Nucleus accumbens (tissue), 56 donors: ENCODE results near the gene EIF3K.
"Not testable (repeated sequence)": the region's sequence is repeated elsewhere in the genome, so short reads cannot be mapped to it uniquely, and the experiment has no call there.

Source experiments
- DNase-seq, 56 donors: peaks; one replicate each; lab custom pipeline; 2025; lab: John Stamatoyannopoulos, UW

Gene EIF3K

DNA sequence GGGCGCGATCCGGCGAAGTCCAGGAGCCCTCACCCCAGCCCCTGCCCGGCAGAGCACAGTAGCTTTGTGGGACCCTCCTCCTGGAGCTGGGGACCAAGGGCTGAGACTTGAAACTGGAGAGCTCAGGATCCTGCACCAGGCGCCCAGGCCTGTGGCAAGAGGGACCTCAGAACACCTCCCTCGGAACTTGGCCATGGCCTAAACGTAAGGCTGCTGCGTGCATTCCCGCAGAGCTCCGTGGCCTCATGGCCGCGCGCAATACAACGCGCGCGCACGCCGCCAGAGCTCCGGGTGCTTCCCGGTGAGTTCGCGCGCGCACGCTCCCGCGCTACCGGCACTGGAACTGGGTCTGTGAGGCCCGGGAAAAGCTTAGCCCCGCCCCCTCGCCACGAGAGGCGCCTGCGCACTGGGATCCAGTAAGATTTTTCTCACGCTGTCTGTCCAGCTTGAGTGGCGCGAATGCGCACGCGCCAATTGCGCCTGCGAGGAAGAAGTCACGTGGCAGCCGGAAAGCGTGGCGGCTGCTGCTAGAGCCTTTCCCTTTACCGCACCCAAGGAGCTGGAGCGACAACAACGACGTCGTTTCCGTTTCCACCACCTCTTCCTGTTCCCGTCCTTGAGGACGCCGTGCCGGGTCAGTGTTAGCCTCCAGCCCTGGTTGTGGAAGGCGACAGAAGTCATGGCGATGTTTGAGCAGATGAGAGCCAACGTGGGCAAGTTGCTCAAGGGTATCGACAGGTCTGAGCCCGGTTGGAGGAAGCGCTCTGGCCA, at the start of gene EIF3K:
TSS of gene EIF3K (plus strand) at position 599 of the 771 bp plus-strand sequence. CDS start at position 680, 81 bp downstream.
- DNase-seq, result peak; percentile 60 to 99 (median 98)

DNA sequence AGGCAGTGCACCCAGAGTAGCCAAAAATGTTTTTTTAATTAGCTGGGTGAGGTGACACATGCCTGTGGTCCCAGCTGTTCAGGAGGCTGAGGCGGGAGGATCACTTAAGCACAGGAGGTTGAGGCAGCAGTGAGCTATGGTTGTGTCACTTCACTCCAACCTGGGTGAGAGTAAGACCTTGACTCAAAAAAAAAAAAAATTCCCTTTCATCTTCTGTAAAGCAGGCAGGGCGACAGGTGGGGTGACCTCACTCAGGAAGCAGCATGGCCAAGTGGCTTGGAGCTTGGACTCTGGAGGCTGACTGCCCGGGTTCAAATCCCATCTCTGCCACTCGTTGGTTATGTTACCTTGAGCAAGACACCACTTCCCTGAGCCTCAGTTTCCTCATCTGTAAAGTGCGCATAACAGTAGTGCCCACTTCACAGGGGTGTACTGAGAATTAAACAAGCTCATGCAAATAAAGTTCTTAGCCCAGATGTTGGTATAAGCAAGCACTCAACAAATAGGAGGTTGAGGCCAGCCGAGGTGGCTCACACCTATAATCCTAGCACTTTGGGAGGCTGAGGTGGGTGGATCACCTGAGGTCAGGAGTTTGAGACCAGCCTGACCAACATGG, 49.5 kb upstream of the EIF3K start:
- no peak for DNase-seq

- DNase-seq, result no peak
Observed at GRCh38 chr19:38571682-38572081, 47.3 kb upstream of the EIF3K start.

GRCh38 chr19:38577826-38578225, 41.2 kb upstream of the EIF3K start:
- no peak for DNase-seq

DNA sequence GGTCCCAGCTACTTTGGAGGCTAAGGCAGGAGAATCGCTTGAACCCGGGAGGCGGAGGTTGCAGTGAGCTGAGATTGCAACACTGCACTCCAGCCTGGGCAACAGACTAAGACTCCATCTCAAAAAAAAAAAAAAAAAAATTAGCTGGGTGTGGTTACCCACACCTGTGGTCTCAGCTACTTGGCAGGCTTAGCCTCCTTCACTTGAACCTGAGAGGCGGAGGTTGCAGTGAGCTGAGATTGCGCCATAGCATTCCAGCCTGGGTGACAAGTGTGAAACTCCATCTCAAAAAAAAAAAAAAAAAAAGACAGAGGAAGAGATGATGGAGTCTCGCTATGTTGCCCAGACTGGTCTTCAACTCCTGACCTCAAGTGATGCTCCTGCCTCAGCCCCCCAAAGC, 39.7 kb upstream of the EIF3K start:
- not testable (repeated sequence) for DNase-seq

DNA sequence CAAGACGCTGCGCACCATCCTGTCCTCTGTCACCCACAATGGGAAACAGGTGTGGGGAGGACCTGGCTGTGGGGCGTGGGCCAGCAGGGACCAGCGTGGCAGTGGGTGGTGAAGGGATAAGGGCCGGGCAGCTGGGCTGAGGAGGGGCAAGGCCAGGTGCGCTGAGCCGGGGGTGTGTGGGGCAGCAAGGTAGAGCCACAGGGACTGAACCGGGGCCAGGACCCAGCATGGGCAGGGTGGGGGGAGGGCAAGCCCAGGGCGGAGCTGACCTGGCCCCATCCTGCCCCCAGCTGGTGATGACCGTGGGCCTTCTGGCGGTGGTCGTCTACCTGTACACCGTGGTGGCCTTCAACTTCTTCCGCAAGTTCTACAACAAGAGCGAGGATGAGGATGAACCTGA, 38.9 kb upstream of the EIF3K start:
- DNase-seq, result no peak

- no peak for DNase-seq
Observed at GRCh38 chr19:38583219-38583984, 35.6 kb upstream of the EIF3K start.

- DNase-seq, result no peak
Observed at GRCh38 chr19:38583985-38584305, 35.0 kb upstream of the EIF3K start.

DNA sequence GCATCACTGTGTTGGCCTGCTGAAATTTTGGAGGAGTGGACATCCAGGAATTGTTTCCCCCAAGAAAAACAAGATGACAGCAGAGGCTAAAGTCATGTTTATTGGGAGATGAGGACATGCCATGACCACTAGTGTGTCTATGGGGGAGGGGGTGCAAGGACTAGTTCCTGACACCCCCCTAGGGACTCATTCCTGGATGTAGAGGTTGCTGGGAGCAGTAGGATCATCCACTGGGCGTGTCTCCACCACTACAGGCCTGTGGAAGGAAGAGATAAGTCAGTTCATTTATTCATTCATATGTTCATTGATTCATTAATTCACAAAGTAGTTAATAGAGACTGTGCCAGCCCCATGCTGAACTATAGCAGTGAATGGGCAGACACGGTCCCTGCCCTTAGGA, 31.4 kb upstream of the EIF3K start:
- no peak for DNase-seq

- DNase-seq, result no peak
Observed at GRCh38 chr19:38588041-38588440, 30.9 kb upstream of the EIF3K start.

GRCh38 chr19:38592940-38593339, 26.0 kb upstream of the EIF3K start:
- no peak for DNase-seq

DNA sequence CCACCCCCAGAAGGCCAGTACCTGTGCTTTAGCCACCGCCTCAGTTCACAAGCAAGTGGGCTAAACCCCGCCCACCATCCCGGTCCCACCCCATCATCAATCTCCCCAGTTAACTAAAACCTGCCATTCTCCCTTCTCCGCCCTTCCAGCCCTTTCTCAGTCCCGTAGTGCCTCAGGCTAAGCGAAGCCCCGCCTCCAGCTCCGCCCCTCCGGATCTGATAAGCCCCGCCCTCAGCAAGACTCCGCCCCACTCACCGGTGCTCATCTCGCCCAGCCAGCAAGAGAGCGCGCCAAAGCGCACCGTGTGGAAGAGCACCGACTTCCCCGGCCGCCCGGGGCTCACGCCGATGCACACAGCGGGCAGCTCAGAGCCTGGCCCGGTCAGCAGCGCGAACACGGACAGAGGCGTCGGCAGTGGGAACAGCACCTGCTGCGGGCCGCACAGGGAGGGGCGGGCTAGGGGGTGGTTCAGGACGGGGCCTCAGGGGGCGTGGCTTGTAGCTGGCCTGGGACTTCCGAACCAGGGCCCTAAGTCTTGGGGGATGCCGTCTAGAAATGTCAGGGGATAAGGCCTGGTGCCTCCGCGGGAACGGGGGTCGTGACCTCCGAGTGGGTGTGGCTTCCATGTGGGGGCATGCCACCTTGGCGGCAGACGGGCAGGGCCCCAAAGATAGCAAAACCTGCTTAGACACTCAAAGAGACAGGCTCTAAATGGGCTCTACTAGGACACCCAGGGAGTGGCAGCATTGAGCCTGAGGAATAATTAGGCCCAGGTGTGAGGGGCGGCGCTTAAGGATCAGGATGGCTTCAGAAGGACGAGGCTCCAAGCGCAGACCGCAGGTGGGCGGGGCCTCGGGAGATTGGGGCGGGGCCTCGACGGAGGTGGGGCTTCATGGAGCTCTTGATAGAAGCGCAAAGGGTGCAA, 22.7 kb upstream of the EIF3K start:
- peak in 11 of 56 donors; percentile 4 to 40 (median 12) for DNase-seq

GRCh38 chr19:38597075-38597474, 21.9 kb upstream of the EIF3K start:
- DNase-seq, result no peak

GRCh38 chr19:38599722-38600121, 19.3 kb upstream of the EIF3K start:
- no peak for DNase-seq

DNA sequence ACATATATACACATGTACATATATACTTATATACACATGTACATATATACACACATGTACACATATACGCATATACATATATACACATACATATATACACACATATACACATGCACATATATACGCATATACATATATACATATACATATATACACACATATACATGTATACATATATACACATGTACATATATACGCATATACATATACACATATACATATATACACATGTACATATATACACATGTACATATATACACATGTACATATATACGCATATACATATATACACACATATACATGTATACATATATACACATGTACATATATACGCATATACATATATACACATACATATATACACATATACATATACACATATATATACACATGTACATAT, 16.1 kb upstream of the EIF3K start:
- not testable (repeated sequence) for DNase-seq

- DNase-seq, result no peak
Observed at GRCh38 chr19:38606131-38606530, 12.9 kb upstream of the EIF3K start.

DNA sequence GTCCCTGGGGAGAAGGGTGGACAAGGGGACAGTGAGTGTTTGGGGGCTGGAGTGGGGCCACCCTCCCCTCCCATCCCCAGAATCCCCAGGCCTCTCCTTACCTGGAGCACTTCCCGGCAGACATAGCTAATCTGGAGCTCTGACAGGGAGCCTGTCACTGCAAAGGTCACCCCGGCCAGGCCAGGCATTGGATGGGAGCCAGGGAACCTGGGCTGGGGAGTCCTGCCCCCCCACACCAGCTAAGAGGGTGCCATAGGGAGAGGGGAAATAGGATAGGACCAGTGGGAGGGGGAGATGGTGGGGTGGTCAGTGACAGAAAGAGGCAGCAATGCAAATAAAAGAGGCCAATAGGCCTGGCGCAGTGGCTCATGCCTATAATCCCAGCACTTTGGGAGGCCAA, 4.7 kb upstream of the EIF3K start:
- DNase-seq, result no peak

DNA sequence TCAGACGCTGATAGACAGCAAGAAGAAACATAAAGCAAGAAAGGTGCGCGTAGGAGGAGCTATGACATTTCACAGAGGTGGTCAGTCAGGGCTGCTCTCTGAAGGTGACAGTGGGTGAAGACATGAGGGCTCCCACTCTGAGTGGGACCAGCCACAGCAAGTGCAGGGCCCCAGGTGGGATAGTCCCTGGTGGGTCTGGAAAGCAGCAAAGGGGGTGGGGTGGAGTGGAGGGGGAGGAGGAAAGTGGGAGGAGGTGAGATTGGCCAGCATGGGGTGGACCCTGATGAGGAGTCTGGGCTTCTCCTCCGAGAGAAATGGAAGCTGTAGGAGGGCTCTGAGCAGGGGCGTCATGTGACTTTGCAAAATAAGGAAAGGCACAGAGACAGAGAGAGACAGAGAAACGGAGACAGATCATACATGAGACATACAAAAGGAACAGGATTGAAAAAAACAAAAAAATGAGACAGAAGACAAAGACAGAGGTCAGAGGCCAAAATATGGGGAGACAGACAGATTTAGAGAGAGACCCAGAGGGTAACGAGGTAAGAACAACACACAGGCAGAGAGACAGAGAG, 3.9 kb upstream of the EIF3K start:
- DNase-seq, result no peak

- no peak for DNase-seq
Observed at GRCh38 chr19:38616265-38616664, 2.7 kb upstream of the EIF3K start.

- DNase-seq, result no peak
Observed at GRCh38 chr19:38617283-38617763, 1.7 kb upstream of the EIF3K start.
